COLO829 (cell line): ENCODE data around the gene UCK2.
A peak's percentile ranks its signal among the peaks of the same experiment; 100 is the strongest.

Experiments used
- DNase-seq: peaks from one replicate; pipeline ENCODE4 v3.0.0; 2012; ENCODE audit warnings: low spot score

UCK2 gene

DNA sequence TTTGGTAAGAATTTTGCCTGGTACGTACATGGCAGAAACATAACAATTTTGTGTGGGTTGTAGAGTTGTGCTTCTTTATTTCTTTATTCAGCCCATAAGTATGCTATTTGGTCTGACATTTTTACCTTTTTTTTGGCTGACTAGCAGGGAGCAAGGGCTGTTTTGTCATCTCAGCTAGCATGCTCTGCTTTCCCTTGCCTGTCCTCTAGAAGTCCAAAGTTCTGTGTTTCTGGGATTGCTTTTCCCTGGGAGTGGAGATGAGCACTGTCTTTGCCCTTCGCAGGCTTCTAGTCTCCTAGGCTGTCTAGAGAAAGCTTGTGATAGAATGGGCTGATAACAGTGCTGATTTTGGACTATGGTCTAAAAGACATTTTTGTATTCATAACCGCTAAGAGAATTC lies 7.5 kb downstream of the UCK2 start:
- DNase-seq: no peak

DNA sequence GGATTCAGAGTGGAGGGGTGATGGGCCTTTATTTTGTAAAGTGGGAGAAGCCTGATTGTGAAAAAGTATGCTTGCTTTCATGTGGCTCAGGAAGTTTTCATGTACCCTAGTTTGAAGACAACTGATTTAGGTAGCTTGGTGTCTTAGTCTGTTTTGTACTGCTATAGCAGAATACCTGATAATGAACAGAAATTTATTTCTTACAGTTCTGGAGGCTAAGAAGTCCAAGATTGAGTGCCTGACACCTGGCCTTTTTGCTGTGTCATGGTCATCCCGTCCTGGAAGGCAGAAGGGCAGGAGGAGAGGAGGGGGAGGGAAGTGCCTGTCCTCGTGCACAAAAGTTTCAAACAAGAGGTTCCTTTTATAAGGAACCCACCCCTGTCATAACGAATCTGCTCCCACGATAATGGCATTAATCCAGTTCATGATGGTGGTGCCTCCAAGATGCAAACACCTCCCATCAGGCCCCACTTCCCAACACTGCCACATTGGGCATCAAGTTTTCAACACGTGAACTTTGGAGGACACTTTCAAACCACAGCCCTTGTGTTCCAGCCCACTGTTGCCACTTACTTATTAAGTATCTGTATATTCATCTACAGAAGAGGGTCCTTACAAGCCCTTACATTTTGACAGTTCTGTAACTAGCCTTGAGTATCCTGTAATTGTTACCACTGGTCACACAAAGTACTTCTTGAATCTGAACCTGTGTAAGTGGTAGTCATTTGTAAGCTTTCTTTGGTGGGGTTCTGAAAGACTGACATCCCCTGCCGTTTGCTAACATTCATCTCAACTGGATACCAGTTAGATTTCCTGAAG lies 9.5 kb downstream of the UCK2 start:
- DNase-seq: no peak

DNA sequence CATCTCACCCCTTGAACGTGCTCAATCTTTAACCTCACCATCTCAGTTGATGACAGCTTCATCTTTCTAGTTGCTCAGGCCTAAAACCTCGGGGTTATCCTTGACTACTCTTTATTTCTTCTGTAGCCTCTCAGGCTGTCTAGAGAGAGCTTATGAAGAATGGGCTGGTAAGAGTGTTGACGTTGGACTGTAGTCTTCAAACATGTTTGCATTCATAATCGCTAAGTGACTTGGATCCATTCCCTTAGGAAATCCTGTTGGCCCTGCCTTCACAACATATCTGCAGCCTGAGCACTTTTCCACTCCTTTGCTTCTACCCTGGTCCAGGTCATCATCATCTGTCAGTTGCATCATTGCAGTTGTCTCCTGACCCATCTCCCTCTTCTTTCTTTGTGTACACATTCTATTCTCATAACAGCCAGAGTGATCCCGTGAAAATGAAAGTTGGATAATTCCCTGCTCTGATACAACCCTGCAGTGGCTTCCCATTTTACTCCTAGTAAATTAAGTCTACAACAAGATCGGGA lies 10.5 kb downstream of the UCK2 start:
- no peak for DNase-seq

DNA sequence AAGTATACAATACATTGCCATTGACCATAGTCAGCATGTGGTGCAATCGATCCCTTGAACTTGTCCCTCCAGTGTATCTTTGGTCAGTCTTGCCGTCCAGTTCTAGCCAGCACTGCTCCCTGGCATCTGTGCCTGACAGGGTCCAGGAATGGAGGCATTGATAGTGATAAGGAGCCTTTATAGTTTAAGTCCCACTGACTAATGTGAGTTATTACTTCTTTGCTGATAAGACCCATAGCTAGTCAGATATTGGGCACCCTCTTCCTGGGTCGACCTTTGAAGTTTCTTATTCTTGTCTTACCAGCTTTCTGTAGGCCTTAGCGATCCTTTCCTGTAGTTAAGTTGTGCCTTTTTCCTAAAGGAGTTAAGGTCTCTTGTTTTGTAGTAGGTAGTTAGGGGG lies 13.0 kb downstream of the UCK2 start:
- no peak for DNase-seq

DNA sequence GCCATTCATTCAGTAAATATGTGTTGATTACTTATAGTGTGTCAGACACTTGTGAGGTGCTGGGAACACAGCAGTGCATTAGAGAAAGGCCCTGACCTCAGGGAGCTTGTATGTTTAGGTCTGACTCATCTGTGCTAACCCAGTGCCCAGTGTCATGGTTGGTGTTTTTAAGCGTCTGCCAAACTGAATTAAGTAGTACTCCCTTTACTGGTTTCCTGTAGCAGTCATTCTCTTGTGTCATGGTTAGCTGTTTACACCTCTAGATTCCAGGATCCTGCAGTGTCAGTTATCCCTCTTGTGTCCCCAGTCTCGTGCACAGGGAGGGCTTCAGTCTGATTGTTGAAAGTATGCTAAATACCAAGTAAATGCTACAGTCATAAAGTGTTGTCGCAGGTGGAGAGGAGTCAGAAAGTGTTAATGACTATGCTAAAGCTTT lies 14.2 kb downstream of the UCK2 start:
- no peak for DNase-seq

DNA sequence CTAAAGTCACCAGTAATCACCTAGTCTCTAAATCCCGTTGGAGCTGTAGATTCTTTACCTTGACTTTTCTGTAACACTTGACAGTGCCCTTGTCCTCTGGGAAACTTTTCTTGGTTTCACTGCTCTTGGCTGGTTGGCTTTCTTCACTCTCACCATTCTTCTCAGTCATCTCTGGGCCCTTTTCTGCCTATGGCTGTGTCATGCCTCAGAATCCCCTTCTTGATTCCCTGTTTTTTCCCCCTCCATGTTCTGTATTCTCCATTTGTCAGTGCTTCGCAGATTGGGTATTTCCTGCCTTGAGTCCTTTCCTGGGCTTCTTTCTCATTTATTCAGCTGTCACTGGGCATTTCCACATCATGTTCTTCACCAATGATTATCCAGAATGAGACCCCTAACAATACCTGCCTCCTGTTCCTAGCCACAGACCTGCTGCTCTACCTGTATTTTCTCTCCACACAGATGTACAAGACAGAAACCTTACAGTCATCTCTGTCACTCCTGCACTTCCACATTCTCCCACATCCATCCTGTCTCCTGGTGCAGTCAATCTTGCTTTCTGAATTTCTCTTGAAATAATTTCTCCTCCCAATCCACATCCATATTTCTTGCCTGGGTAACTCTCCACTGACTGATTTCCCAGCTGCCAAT lies 14.7 kb downstream of the UCK2 start:
- no peak for DNase-seq

DNA sequence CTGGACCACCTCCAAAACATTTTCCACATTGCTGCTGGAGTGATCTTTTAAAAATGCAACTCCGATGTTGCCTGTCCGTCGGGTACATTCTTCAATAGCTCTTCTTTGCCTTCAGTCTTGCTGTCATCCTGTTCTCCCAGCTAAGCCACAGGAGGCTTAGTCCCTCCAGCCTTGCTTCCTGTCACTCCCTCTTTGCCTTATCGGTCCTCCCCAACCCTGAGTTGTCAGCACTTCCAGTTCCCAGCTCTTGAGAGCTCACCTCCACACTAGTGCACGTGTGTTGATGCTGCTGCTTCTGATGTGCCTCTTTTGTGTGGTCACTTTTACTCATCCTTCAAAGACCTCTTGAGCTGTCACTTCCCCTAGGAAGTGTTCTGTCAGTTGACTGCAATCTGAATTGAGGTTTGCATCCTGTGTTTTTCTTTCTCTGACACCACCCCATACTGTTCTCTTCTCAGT lies 15.3 kb downstream of the UCK2 start:
- no peak for DNase-seq

DNA sequence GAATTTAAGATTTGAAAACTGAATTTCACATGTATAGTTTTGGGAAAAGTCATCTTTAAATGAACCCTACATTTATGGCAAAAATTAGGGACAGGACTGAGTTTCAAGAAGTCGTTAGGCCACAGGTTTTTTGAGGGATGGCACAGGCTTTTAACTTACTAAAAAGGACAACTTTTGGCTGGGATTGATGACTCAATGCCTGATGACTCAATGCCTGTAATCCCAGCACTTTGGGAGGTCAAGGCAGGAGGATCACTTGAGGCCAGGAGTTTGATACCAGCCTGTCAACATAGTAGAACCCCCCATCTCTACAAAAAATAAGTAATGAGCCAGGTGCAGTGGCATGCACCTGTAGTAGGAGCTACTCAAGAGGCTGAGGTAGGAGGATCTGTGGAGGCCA lies 15.9 kb downstream of the UCK2 start:
- DNase-seq: no peak

DNA sequence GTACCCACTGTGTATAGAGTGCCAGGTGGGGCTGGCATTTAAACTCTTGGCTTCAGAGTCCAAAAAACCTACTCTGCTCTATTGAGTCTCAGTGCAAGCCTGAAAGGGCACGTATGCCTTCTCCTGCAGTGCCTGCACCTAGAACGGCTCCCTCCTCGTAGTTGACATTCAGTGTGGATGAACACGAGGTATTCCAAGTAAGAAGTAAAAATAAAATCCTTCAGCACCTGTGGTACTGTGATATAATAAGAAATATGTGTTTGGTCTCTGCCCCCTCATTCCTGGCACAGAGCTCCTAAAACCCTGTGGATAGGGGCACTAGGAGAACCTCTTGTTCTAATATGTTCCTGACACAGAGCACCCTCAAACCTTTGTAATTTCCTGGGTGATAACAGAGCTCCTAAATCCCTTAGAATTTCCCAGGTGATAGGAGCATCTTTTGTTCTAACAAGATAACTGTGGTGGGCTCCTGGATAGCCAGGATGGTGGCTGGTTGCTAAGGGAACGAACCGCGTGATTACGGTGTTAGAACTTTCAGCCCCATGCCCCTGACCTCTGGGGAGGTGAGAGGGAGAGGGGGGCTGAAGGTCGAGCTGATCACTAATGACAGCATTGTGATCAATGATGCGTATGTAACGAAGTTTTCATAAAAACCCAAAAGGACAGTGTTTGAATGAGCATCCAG lies 16.8 kb downstream of the UCK2 start:
- no peak for DNase-seq

DNA sequence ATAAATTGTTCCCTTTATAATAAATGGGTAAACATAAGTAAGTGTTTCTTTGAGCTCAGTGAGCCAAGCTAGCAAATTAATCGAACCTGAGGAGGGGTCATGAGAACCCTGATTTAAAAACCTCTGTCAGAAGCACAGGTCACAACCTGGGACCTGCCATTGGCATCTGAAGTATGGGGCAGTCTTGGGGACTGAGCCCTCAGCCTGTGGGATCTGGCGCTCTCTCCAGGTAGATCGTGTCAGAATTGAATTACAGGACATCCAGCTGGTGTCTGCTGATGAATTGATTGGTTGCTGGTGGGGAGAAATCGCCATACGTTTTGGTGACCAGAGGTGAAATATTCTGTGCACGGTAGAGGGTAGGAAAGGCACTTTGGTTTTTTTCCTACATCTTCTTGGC lies 17.5 kb downstream of the UCK2 start:
- DNase-seq: no peak

DNA sequence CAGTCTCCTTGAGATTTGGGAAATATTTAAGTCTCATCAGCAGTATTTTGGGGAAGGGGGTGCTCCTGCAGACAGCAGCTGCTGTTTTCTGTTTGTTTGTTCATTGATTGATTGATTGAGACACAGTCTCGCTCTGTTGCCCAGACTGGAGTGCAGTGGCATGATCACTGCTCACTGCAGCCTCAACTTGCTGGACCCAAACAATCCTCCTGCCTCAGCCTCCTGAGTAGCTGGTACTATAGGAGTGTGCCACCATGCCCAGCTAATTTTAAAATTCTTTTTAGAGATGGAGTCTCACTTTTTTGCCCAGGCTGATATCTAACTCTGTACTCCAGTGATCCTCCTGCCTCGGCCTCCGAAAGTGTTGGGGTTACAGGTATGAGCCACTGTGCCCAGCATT lies 18.2 kb downstream of the UCK2 start:
- DNase-seq: no peak

DNA sequence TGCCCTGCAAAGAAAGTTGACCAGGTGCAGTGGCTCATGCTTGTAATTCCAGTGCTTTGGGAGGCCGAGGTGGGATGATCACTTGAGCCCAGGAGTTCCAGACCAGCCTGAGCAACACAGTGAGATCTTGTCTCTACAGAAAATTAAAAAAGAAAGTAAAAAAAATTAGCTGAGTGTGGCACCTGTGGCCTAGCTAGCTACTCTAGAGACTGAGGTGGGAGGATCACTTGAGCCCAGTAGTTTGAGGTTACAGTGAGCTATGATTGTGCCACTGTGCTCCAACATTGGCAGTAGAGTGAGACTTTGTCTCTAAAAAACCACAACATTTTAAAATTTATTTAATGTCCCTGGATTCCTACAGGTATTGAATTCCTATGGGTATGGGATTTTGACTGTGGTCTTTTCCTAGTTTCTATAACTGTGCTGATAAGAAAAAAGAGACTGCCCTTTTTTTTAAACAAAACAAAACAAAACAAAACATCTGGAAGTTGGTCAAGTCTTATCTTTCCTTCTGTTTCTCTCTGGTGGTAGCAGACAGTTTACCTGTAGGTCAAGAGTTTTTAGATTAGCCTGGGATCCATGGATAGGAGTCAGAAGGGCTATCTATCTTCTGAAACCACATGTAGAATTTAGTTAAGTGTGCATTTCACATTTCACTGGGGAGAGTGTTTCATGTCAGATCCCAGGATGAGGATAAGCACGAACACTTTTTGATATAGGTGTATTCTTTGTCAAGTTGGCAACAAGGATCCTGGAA lies 18.8 kb downstream of the UCK2 start:
- no peak for DNase-seq

DNA sequence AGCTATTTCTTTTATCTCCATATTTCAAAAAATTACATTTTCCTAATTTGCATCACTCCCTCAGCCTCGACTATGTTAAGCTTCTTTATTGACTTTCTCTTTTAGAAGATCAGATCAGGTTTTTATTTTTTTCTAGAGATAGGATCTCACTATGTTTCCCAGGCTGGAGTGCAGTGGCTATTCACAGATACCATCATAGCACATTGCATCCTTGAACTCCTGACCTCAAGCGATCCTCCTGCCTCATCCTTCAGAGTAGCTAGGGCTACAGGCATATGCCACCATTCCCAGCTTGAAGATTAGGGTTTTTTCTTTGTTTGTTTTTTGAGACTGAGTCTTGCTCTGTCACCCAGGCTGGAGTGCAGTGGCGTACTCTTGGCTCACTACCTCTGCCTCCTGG lies 20.1 kb downstream of the UCK2 start:
- DNase-seq: no peak

DNA sequence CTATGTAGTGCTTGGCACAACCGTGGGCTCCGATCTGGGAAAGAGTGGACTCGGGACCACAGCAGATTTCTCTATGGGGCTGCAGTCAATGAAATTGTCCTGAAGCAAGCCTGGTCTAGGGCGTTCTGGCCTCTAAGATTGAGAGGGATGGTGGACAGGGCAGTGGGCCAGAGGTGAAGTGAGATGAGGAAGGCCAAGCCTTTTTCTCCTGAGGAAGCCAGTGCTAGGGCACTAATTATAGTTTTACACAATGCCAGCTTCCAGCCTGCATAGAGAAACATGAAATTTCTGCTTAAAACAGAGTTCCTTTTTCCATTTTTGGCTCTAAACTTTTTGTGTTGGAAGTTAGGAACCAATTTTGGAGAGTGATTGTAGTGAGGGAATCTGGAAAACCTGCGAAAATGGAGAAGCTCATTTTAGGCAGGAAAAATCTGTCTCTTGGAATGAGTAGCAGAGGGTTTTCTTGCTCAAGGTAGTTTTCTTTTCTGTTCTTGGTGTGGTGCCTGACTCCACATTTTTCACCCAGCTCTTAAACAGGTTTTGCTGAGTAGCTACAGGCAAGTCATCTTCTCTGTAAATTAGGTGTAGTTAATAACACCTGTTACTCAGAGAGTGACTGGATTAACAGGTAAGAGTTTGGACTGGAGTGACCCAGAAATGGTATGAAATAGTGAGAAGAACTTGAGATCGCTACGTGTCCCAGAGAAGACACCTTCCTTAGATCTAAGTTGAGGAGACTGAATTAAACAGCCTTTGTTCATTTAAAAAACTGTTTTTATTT lies 22.1 kb downstream of the UCK2 start:
- DNase-seq: no peak

DNA sequence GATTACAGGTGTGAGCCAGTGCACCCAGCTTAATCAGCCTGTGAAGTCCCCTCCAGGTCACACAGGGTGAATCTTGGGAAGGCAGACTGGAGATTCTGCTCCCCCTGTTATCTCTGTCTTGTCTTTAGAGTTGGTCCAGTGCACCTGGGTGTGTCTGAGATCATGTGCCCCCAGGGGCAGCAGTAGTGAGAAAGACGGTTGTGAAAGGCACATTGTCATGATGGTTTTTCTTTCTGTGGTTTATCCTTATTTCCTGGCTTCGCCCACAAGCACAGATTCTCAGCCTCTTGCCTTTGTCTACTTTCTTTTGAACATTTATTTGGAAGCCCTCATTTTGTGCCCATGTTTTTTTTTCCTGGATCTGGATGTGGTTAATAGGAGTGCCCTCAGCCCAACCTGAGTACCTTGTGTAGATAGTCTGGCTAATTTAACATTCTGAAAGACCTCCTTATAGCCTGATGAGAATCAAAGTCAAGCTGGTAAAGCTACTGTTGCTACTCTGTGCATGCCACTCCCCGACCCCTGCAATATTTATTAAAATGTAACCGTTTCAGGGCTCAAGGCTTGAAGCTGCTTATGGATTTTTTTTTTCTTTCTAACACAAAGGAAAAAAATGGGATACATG lies 23.7 kb downstream of the UCK2 start:
- DNase-seq: peak; percentile 86

DNA sequence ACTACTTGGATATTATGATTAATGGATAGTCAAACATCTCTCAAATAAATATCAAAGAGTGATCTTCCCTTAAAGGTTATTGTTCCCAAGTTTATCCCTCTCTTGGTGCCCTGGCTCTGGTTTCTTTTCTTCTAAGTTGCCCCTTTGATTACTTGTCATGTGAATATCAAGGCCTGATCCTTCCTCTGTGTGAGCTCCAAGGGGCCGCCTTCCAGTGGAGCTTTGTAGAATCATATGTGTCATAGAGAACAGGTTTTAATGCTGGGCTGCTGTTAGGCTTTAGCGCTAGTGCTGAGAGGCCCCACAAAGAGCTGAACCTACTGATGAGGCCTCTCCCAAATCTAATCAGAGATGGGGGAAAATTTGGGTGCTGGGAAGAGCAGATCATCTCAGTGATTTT lies 25.5 kb downstream of the UCK2 start:
- no peak for DNase-seq

DNA sequence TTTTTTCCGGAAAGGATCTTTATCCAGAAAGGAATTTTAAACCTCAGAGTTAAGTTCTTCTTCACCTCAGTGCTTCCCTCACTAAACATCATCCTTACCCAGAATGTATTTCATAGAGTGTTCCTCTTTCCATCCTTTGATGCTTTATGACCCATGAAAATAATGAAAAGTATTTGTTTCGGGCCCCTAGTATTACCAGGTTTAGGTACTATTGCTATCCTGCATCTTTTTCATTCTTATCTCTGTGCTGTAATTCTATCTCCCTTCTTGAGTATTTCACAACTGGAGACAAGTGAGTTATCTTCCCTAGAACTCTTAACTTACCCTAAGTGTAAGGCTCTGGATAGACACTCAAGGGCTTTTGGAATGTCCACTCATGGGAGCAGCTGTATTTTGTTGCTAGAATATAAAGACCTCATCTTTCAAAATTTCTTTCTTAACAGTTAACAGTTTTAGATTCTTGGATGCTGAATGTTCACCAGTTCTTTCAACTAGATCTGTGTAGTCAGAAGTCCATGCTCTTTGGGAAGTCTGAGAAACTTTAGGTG lies 26.2 kb downstream of the UCK2 start:
- no peak for DNase-seq

DNA sequence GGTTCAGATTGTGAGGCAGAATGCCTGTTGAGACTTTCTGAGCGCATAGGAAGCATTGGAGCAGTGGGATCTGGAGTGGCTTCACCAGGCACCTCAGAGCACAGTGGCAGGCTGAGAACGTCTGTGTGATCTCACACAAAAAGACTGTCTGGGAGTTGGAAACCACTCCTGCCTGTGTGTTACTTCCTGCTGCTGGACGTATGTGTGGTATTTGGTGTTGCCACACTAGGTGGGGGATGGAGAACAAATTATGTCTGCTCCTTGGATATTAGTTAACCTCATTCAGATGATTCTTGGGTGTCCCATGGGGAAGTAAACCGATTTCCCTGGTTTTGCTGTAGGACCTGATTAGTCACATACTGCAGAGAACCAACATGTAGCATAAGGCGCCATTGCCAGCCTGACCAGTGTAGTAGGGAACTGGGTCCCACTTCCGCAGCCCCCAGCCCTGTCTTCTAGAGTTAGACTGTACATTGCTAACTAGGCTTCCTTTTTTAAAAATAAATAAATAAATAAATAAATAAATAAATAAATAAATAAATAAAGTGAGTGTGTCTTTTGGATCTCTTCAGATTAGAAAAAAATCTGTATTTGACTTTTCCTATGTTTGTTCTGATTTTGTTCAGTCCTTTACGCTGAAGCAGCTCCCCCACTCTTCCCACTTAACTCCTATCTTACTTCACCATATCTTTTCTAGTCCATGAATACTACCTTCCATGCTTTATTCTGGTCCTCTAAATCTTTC lies 26.9 kb downstream of the UCK2 start:
- DNase-seq: no peak

DNA sequence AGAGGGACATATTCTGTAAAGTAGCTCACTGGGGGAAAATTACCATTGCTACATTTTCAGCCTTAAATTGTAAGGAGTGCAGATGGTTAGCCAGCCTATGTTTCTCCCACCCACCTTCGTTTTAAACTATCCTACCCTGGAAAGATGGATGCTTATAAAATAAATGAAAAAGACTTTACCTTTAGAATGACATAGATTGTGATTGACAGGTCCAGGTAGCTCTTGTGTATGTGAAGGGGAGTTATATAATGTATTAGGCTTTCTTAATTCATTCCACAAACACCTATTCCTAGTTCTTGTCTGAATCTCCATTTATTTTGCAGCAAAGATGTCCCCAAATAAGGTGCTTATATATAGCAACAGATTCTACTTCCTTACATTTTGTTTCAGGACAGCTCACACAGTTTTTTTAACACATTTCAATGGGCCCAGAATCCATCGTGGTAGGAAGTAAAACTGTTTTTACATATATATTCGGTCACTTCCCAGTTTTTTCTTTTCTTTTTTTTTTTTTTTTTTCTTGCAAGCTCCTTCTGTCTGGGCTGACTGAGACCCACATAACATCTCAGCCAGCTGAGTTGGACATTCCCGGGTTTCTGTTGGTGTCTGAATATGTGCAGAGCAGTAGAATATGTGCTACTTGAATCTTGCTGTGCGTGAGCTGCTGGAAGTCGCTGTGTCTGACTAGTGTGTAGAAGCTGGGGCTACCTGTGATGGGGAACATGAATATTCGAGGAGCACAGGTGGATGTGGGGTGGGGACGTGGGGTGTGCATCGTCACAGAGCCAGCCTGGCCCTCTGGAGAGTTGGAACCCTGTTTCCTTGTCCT lies 27.8 kb downstream of the UCK2 start:
- no peak for DNase-seq
